GM23338 (cell line): ENCODE measurements around the gene ZNF398. TPM values are rescaled to one million over a fixed set of nuclear protein-coding genes. Genes with fewer than 3 reads are reported as not detected.

Experiments
- ATAC-seq: fragments of 200-7000 bp; cut with Tn5 transposase; 3 replicates; pipeline ENCODE4 v1.9.1; 2020
- DNase-seq: peaks from one replicate; pipeline ENCODE4 v3.0.0-alpha.2; 2015; ENCODE audit warnings: low spot score
- H2AFZ ChIP-seq: fragments of 200-600 bp; sonication (generic); 2 replicates; pipeline ENCODE4 v1.8.0; 2016; ENCODE audit warnings: antibody characterized with exemption, mild to moderate bottlenecking, moderate library complexity
- H3F3A ChIP-seq: fragments of 200-600 bp; sonication (generic); replicated peaks from 2 replicates; pipeline ENCODE4 v1.8.0; 2017; ENCODE audit warnings: antibody characterized with exemption, mixed run types, low read depth
- H3K27ac ChIP-seq: fragments of 200-600 bp; sonication (generic); 2 replicates; pipeline ENCODE4 v1.6.1; 2016; ENCODE audit warnings: low read depth
- H3K27me3 ChIP-seq: fragments of 200-600 bp; sonication (generic); 2 replicates; pipeline ENCODE4 v1.8.0; 2016; ENCODE audit warnings: mild to moderate bottlenecking, mixed run types, moderate library complexity; ENCODE audit not compliant: insufficient read depth
- H3K36me3 ChIP-seq: fragments of 200-600 bp; sonication (generic); 2 replicates; pipeline ENCODE4 v1.8.0; 2016; ENCODE audit warnings: mild to moderate bottlenecking; ENCODE audit not compliant: insufficient read depth
- H3K4me1 ChIP-seq: fragments of 200-600 bp; sonication (generic); 2 replicates; pipeline ENCODE4 v1.8.0; 2016; ENCODE audit warnings: mild to moderate bottlenecking, moderate library complexity; ENCODE audit not compliant: insufficient read depth
- H3K4me2 ChIP-seq: fragments of 200-600 bp; sonication (generic); 2 replicates; pipeline ENCODE4 v1.7.1; 2017; ENCODE audit warnings: mixed run types
- H3K4me3 ChIP-seq: fragments of 200-600 bp; sonication (generic); 2 replicates; pipeline ENCODE4 v1.6.1; 2016; ENCODE audit warnings: mixed run types
- H3K79me2 ChIP-seq: fragments of 200-600 bp; sonication (generic); replicated peaks from 2 replicates; pipeline ENCODE4 v1.8.0; 2017; ENCODE audit warnings: mild to moderate bottlenecking; ENCODE audit not compliant: insufficient read depth
- H3K9me2 ChIP-seq: fragments of 200-600 bp; sonication (generic); 2 replicates; pipeline ENCODE4 v1.8.0; 2017; ENCODE audit not compliant: insufficient read depth
- H4K20me1 ChIP-seq: fragments of 200-600 bp; sonication (generic); replicated peaks from 2 replicates; pipeline ENCODE4 v1.8.0; 2017; ENCODE audit warnings: mild to moderate bottlenecking; ENCODE audit not compliant: insufficient read depth
- H3K27ac Mint-ChIP-seq: 2 replicates; pipeline ENCODE4 v1.8.0; 2020; ENCODE audit warnings: inconsistent platforms, mild to moderate bottlenecking, moderate library complexity, mixed read lengths
- H3K27me3 Mint-ChIP-seq: 3 replicates; pipeline ENCODE4 v1.8.0; 2022; ENCODE audit warnings: low read depth, mild to moderate bottlenecking, moderate library complexity, mixed read lengths, inconsistent platforms; ENCODE audit not compliant: insufficient read depth, poor library complexity
- H3K36me3 Mint-ChIP-seq: 3 replicates; pipeline ENCODE4 v1.8.0; 2021; ENCODE audit warnings: low read depth, mild to moderate bottlenecking, inconsistent platforms, moderate library complexity, mixed read lengths
- H3K4me1 Mint-ChIP-seq: 3 replicates; pipeline ENCODE4 v1.8.0; 2020; ENCODE audit warnings: mild to moderate bottlenecking, inconsistent platforms, mixed read lengths
- H3K4me3 Mint-ChIP-seq: 3 replicates; pipeline ENCODE4 v1.8.0; 2021; ENCODE audit warnings: moderate library complexity, mild to moderate bottlenecking, inconsistent platforms, mixed read lengths
- H3K9me3 Mint-ChIP-seq: 3 replicates; pipeline ENCODE4 v1.8.0; 2020; ENCODE audit warnings: moderate library complexity, mild to moderate bottlenecking, inconsistent platforms, mixed read lengths
- CREB1 ChIP-seq: fragments of 250-450 bp; sonication (Bioruptor Pico); IDR thresholded peaks from 2 replicates; pipeline ENCODE4 v1.5.0; 2020; ENCODE audit warnings: low read depth, mild to moderate bottlenecking, moderate library complexity
- ETS1 ChIP-seq: IDR thresholded peaks from 2 replicates; pipeline ENCODE4 v1.6.1; 2016; ENCODE audit warnings: antibody characterized with exemption
- EZH2 ChIP-seq: fragments of 200-600 bp; sonication (generic); IDR thresholded peaks from one replicate; pipeline ENCODE4 v1.8.0; 2017; ENCODE audit warnings: antibody characterized with exemption, mild to moderate bottlenecking, low read depth; ENCODE audit not compliant: unreplicated experiment
- EZH2phosphoT487 ChIP-seq: fragments of 200-600 bp; sonication (generic); IDR thresholded peaks from one replicate; pipeline ENCODE4 v1.8.1; 2018; ENCODE audit warnings: antibody characterized with exemption; ENCODE audit not compliant: unreplicated experiment
- JUNB ChIP-seq: IDR thresholded peaks from one replicate; pipeline ENCODE4 v1.6.1; 2016; ENCODE audit warnings: antibody characterized with exemption; ENCODE audit not compliant: unreplicated experiment
- NANOG ChIP-seq: IDR thresholded peaks from 2 replicates; pipeline ENCODE4 v1.6.1; 2016; ENCODE audit warnings: antibody characterized with exemption, borderline replicate concordance
- POLR2AphosphoS5 ChIP-seq: IDR thresholded peaks from 2 replicates; pipeline ENCODE4 v1.6.1; 2016; ENCODE audit warnings: antibody characterized with exemption, low read depth
- REST ChIP-seq: IDR thresholded peaks from one replicate; pipeline ENCODE4 v1.6.1; 2018; ENCODE audit warnings: antibody characterized with exemption; ENCODE audit not compliant: unreplicated experiment
- STAT1 ChIP-seq: IDR thresholded peaks from one replicate; pipeline ENCODE4 v1.6.1; 2016; ENCODE audit warnings: antibody characterized with exemption; ENCODE audit not compliant: unreplicated experiment
- ZNF114 ChIP-seq: fragments of 250-450 bp; sonication (Bioruptor Pico); IDR thresholded peaks from 2 replicates; pipeline ENCODE4 v1.5.0; 2020; ENCODE audit warnings: mild to moderate bottlenecking, moderate library complexity
- ZNF331 ChIP-seq: fragments of 250-450 bp; sonication (Bioruptor Pico); IDR thresholded peaks from 2 replicates; pipeline ENCODE4 v1.5.0; 2020; ENCODE audit warnings: low read depth, mild to moderate bottlenecking, moderate library complexity
- polyA plus RNA-seq: library from polyadenylated mRNA; unstranded; fragments of >200 nt; fragmentation: Nextera tagmentation; extraction: Ambion mirVana; gene quantifications from 2 replicates; pipeline ENCODE4 v1.2.1, GENCODE V29; 2016
- total RNA-seq: library from RNA; depleted of rRNA; stranded (reverse); fragments of >200 nt; shearing (Covaris generic); gene quantifications from 2 replicates; pipeline ENCODE4 v1.2.3, GENCODE V29; 2014
- TF ChIP-seq, protein P1 (sequence below): fragments of 250-450 bp; sonication (Bioruptor Pico); IDR thresholded peaks from 2 replicates; pipeline ENCODE4 v1.5.0; 2020; ENCODE audit warnings: mild to moderate bottlenecking, moderate library complexity
- TF ChIP-seq, protein P2 (sequence below), 2 experiments: fragments of 200-600 bp in 1 of 2; sonication (generic) in 1 of 2; conservative IDR thresholded peaks; 2 replicates each; pipeline versions ENCODE4 v1.5.1 to v1.6.1; 2016 to 2017; ENCODE audit warnings: antibody characterized with exemption in 2 of 2, low read depth in 2 of 2, mild to moderate bottlenecking in 2 of 2, moderate library complexity in 1 of 2

ZNF398 gene
- total and polyA plus RNA-seq, 2 experiments from 2014 or later = 20.7 to 99.6 TPM

DNA sequence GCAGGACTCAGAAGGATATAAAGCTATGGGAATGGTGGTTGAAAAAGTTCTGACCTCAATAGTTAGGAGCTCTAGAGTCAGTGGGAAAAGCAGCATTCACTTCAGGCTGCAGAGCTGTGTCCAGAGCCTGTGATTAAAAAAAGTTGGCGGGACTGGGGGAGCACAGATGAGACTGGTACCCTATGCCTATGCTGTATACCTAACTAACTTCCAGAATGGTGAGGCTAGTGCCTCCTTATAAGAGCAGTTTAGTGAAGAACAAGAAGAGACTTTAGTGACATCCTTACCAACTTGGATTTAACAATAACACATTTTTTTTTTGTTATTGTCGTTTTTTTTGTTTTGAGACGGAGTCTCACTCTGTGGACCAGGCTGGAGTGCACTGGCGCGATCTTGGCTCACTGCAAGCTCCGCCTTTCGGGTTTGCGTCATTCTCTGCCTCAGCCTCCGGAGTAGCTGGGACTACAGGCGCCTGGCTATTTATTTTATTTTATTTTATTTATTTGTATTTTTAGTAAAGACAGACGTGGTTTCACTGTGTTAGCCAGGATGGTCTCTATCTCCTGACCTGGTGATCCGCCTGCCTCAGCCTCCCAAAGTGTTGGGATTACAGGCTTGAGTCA lies 41.5 kb downstream of the ZNF398 start (continued):
- TF ChIP-seq, protein P1, sequence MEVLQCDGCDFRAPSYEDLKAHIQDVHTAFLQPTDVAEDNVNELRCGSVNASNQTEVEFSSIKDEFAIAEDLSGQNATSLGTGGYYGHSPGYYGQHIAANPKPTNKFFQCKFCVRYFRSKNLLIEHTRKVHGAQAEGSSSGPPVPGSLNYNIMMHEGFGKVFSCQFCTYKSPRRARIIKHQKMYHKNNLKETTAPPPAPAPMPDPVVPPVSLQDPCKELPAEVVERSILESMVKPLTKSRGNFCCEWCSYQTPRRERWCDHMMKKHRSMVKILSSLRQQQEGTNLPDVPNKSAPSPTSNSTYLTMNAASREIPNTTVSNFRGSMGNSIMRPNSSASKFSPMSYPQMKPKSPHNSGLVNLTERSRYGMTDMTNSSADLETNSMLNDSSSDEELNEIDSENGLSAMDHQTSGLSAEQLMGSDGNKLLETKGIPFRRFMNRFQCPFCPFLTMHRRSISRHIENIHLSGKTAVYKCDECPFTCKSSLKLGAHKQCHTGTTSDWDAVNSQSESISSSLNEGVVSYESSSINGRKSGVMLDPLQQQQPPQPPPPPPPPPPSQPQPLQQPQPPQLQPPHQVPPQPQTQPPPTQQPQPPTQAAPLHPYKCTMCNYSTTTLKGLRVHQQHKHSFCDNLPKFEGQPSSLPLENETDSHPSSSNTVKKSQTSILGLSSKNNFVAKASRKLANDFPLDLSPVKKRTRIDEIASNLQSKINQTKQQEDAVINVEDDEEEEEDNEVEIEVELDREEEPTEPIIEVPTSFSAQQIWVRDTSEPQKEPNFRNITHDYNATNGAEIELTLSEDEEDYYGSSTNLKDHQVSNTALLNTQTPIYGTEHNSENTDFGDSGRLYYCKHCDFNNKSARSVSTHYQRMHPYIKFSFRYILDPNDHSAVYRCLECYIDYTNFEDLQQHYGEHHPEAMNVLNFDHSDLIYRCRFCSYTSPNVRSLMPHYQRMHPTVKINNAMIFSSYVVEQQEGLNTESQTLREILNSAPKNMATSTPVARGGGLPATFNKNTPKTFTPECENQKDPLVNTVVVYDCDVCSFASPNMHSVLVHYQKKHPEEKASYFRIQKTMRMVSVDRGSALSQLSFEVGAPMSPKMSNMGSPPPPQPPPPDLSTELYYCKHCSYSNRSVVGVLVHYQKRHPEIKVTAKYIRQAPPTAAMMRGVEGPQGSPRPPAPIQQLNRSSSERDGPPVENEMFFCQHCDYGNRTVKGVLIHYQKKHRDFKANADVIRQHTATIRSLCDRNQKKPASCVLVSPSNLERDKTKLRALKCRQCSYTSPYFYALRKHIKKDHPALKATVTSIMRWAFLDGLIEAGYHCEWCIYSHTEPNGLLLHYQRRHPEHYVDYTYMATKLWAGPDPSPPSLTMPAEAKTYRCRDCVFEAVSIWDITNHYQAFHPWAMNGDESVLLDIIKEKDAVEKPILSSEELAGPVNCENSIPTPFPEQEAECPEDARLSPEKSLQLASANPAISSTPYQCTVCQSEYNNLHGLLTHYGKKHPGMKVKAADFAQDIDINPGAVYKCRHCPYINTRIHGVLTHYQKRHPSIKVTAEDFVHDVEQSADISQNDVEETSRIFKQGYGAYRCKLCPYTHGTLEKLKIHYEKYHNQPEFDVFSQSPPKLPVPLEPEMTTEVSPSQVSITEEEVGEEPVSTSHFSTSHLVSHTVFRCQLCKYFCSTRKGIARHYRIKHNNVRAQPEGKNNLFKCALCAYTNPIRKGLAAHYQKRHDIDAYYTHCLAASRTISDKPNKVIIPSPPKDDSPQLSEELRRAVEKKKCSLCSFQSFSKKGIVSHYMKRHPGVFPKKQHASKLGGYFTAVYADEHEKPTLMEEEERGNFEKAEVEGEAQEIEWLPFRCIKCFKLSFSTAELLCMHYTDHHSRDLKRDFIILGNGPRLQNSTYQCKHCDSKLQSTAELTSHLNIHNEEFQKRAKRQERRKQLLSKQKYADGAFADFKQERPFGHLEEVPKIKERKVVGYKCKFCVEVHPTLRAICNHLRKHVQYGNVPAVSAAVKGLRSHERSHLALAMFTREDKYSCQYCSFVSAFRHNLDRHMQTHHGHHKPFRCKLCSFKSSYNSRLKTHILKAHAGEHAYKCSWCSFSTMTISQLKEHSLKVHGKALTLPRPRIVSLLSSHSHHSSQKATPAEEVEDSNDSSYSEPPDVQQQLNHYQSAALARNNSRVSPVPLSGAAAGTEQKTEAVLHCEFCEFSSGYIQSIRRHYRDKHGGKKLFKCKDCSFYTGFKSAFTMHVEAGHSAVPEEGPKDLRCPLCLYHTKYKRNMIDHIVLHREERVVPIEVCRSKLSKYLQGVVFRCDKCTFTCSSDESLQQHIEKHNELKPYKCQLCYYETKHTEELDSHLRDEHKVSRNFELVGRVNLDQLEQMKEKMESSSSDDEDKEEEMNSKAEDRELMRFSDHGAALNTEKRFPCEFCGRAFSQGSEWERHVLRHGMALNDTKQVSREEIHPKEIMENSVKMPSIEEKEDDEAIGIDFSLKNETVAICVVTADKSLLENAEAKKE (CRISPR knock-in tag) = no peak
- no peak for TF ChIP-seq ETS1

DNA sequence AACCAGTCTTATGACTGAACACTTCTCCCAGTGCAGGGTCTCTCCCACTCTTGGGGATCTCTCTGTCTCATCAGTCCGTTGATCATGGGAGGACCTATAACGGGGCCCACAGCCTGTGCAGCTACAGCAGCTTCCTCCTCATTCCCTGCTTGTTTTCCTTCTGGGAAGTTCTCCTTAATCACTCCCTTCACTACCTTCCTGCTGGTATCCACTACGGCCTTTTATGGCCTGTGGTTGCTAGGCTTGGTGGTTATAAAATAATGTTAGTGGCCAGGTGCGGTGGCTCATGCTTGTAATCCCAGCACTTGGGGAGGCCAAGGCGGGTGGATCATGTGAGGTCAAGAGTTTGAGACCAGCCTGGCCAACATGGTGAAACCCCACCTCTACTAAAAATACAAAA lies 44.6 kb downstream of the ZNF398 start:
- Mint-ChIP-seq H3K36me3 (no peaks in the 10 kb centered on the region), H3K27ac (no peak overlapping the region), H3K27me3 (peaks cover 8% of the 10 kb centered on the region), H3K4me1 (peaks cover 7% of the 10 kb centered on the region; the same call in 2 of the 3 replicates), H3K9me3 (no peaks in the 10 kb centered on the region), H3K4me3 (no peak overlapping the region; the same call in 2 of the 3 replicates)
- no peaks in the 10 kb centered on the region for H3K9me2 ChIP-seq
- H3K4me3 ChIP-seq = no peak overlapping the region
- H3K27me3 ChIP-seq = no peaks in the 10 kb centered on the region
- ATAC-seq (no peak), DNase-seq (no peak)
- no peaks in the 10 kb centered on the region for H3K36me3 ChIP-seq
- 0 out of 2 replicates have a peak, but pooled peaks cover 4% of the 10 kb centered on the region for H3K4me1 ChIP-seq
- peaks cover 10% of the 10 kb centered on the region for H3K79me2 ChIP-seq
- H3K4me2 ChIP-seq = no peak overlapping the region
- H2AFZ ChIP-seq = peak overlapping the region; percentile 52; the same call in 1 of the 2 replicates
- peaks cover 4% of the 10 kb centered on the region; the same call in 1 of the 2 replicates for H4K20me1 ChIP-seq
- H3F3A ChIP-seq = 0 out of 2 replicates have a peak, but pooled peaks cover 10% of the 10 kb centered on the region
- no peak overlapping the region for H3K27ac ChIP-seq
- TF ChIP-seq EZH2phosphoT487 = no peak
- no peak for TF ChIP-seq EZH2
- TF ChIP-seq ZNF114 = no peak
- TF ChIP-seq JUNB = no peak
- TF ChIP-seq, protein P2, sequence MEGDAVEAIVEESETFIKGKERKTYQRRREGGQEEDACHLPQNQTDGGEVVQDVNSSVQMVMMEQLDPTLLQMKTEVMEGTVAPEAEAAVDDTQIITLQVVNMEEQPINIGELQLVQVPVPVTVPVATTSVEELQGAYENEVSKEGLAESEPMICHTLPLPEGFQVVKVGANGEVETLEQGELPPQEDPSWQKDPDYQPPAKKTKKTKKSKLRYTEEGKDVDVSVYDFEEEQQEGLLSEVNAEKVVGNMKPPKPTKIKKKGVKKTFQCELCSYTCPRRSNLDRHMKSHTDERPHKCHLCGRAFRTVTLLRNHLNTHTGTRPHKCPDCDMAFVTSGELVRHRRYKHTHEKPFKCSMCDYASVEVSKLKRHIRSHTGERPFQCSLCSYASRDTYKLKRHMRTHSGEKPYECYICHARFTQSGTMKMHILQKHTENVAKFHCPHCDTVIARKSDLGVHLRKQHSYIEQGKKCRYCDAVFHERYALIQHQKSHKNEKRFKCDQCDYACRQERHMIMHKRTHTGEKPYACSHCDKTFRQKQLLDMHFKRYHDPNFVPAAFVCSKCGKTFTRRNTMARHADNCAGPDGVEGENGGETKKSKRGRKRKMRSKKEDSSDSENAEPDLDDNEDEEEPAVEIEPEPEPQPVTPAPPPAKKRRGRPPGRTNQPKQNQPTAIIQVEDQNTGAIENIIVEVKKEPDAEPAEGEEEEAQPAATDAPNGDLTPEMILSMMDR (conservative IDR thresholded peaks at IDR 0.05; ENCODE audit: low read depth in 2 of 2) = no peak
- TF ChIP-seq ZNF331 (CRISPR knock-in tag) = no peak
- TF ChIP-seq POLR2AphosphoS5 = no peak
- TF ChIP-seq CREB1 (CRISPR knock-in tag) = no peak
- TF ChIP-seq REST = no peak
- TF ChIP-seq STAT1 = no peak
- no peak for TF ChIP-seq NANOG
